Measurements from ENCODE around the gene MAP2K7.
A peak's percentile ranks its signal among the peaks of the same experiment; 100 is the strongest.

- peak; percentile 36 for TF ChIP-seq POLR2AphosphoS5 (IDR thresholded peaks at IDR 0.05)
- TF ChIP-seq CTCF (IDR thresholded peaks at IDR 0.05) = no peak
- no peak for TF ChIP-seq POLR2A (IDR thresholded peaks at IDR 0.05)
These were observed 19.9 kb downstream of the MAP2K7 start for GRCh38 chr19:7923295-7924191.

All from gastroesophageal sphincter (tissue), 3 donors.